HepG2 (cell line): ENCODE measurements around the gene GPR25. TPM values are rescaled to one million over a fixed set of nuclear protein-coding genes. Genes with fewer than 3 reads are reported as not detected.

Experiments
- ATAC-seq: fragments of 200-7000 bp; cut with Tn5 transposase; 3 replicates; pipeline ENCODE4 v1.9.1; 2020; ENCODE audit warnings: mild to moderate bottlenecking, moderate library complexity
- BruUV-seq: library from RNA; stranded (reverse); fragments of 400-500 nt; replicated peaks from 2 replicates; lab custom pipeline; 2021; lab: Mats Ljungman, UMichigan
- CTCF ChIA-PET: fragments of 300-600 bp; formaldehyde crosslinking; extraction: SDS; loops from one replicate; lab custom pipeline; 2021; ENCODE audit warnings: low total read pairs, inconsistent platforms, low intra/inter-chr PET ratio; lab: Yijun Ruan, JAX
- POLR2A ChIA-PET: fragments of 350-600 bp; sonication (Branson Sonifier 250); formaldehyde crosslinking; loops from one replicate; lab custom pipeline; 2020; ENCODE audit warnings: antibody characterized with exemption, inconsistent platforms; lab: Yijun Ruan, JAX
- DNase-seq: peaks from one replicate; pipeline ENCODE4 v3.0.0-alpha.2; 2015; ENCODE audit warnings: low spot score
- FAIRE-seq: peaks from 3 replicates; lab custom pipeline; 2011; peaks lifted over from hg19 to GRCh38; lab: Jason Lieb, UNC
- H2AFZ ChIP-seq: one replicate; pipeline ENCODE4 v1.6.1; 2011; ENCODE audit warnings: low read length, inconsistent platforms
- H3K27ac ChIP-seq: fragments of 300-600 bp; 3 replicates; pipeline ENCODE4 v1.8.0; 2011; ENCODE audit warnings: mixed run types, mild to moderate bottlenecking, mixed read lengths, low read length, inconsistent platforms; ENCODE audit not compliant: insufficient read depth; ENCODE audit errors: extremely low read length
- H3K27me3 ChIP-seq, 2 experiments: fragments of 200-600 bp in 1 of 2; 2 replicates in 1 of 2; 3 replicates in 1 of 2; pipeline versions ENCODE4 v1.6.0 to v1.8.0; 2011; ENCODE audit warnings: low read length in 2 of 2, mild to moderate bottlenecking in 2 of 2, moderate library complexity in 2 of 2, inconsistent platforms in 1 of 2; ENCODE audit not compliant: insufficient read depth in 2 of 2, control insufficient read depth in 1 of 2
- H3K36me3 ChIP-seq, 2 experiments: fragments of 200-600 bp in 1 of 2; replicated peaks in 1 of 2; 2 replicates in 1 of 2; 3 replicates in 1 of 2; pipeline versions ENCODE4 v1.5.1 to v1.8.0; 2011; ENCODE audit warnings: low read length in 2 of 2, inconsistent platforms in 1 of 2; ENCODE audit not compliant: insufficient read depth in 2 of 2, control insufficient read depth in 1 of 2
- H3K4me1 ChIP-seq: 2 replicates; pipeline ENCODE4 v1.5.1; 2012; ENCODE audit warnings: low read length, inconsistent platforms; ENCODE audit not compliant: insufficient read depth
- H3K4me2 ChIP-seq: 2 replicates; pipeline ENCODE4 v1.6.0; 2011; ENCODE audit warnings: low read depth, low read length, inconsistent platforms
- H3K4me3 ChIP-seq, 3 experiments: fragments of 200-600 bp in 1 of 3; sonication (generic), shearing (Covaris generic) in 1 of 3; replicated peaks in 1 of 3; 2 replicates each; pipeline ENCODE4 v1.5.1; 2011 to 2016; ENCODE audit warnings: low read length in 3 of 3, inconsistent platforms in 2 of 3, low read depth in 2 of 3, mild to moderate bottlenecking in 2 of 3, control low read depth in 1 of 3, mixed read lengths in 1 of 3; ENCODE audit not compliant: insufficient read depth in 1 of 3
- H3K79me2 ChIP-seq: one replicate; pipeline ENCODE4 v1.6.1; 2011; ENCODE audit warnings: low read length, inconsistent platforms; ENCODE audit not compliant: insufficient read depth
- H3K9ac ChIP-seq: 2 replicates; pipeline ENCODE4 v1.6.0; 2011; ENCODE audit warnings: mild to moderate bottlenecking, low read depth, low read length, inconsistent platforms; ENCODE audit not compliant: insufficient read depth
- H3K9me3 ChIP-seq: 2 replicates; pipeline ENCODE4 v1.5.1; 2012; ENCODE audit warnings: mild to moderate bottlenecking, low read length
- H4K20me1 ChIP-seq: 2 replicates; pipeline ENCODE4 v1.6.0; 2011; ENCODE audit warnings: inconsistent platforms, mild to moderate bottlenecking, low read length, moderate library complexity; ENCODE audit not compliant: insufficient read depth
- ADNP ChIP-seq: sonication (generic); formaldehyde crosslinking; IDR thresholded peaks from 2 replicates; pipeline ENCODE4 v1.4.0; 2020; ENCODE audit warnings: missing genetic modification reagents
- HMG20B ChIP-seq: conservative IDR thresholded peaks from 2 replicates; pipeline ENCODE4 v1.6.1; 2016; ENCODE audit warnings: missing genetic modification reagents, missing compliant biosample characterization
- MED1 ChIP-seq: sonication (generic); formaldehyde crosslinking; IDR thresholded peaks from 2 replicates; pipeline ENCODE4 v1.4.0; 2020; ENCODE audit warnings: missing genetic modification reagents
- MTA1 ChIP-seq: sonication (generic); formaldehyde crosslinking; IDR thresholded peaks from 2 replicates; pipeline ENCODE4 v1.4.0; 2020; ENCODE audit warnings: missing genetic modification reagents, mild to moderate bottlenecking, borderline replicate concordance
- PCBP1 ChIP-seq: fragments of 200-400 bp; formaldehyde crosslinking; IDR thresholded peaks from 2 replicates; pipeline ENCODE4 v1.6.1; 2017; ENCODE audit warnings: mild to moderate bottlenecking, low read depth, low read length, borderline replicate concordance
- RFX5 ChIP-seq: IDR thresholded peaks from 2 replicates; pipeline ENCODE4 v1.6.1; 2011; ENCODE audit warnings: low read depth, low read length, improper control_type of control experiment
- RXRA ChIP-seq: sonication (generic); formaldehyde crosslinking; IDR thresholded peaks from 2 replicates; pipeline ENCODE4 v1.5.1; 2020; ENCODE audit warnings: missing genetic modification reagents
- SRSF4 ChIP-seq: fragments of 200-400 bp; formaldehyde crosslinking; IDR thresholded peaks from one replicate; pipeline ENCODE4 v1.6.1; 2018; ENCODE audit warnings: mild to moderate bottlenecking, low read depth, low read length, moderate library complexity; ENCODE audit not compliant: poor library complexity, severe bottlenecking
- STAG1 ChIP-seq: sonication (generic); formaldehyde crosslinking; IDR thresholded peaks from 2 replicates; pipeline ENCODE4 v1.4.0; 2020; ENCODE audit warnings: missing genetic modification reagents
- ZNF235 ChIP-seq: sonication (generic); formaldehyde crosslinking; IDR thresholded peaks from 2 replicates; pipeline ENCODE4 v1.8.1; 2023; ENCODE audit warnings: mild to moderate bottlenecking, missing genetic modification reagents, borderline replicate concordance
- ZNF329 ChIP-seq: sonication (generic); formaldehyde crosslinking; IDR thresholded peaks from 2 replicates; pipeline ENCODE4 v1.9.0; 2021; ENCODE audit warnings: low read depth, mild to moderate bottlenecking, missing genetic modification reagents
- ZNF572 ChIP-seq: sonication (generic); formaldehyde crosslinking; IDR thresholded peaks from 2 replicates; pipeline ENCODE4 v1.5.1; 2020; ENCODE audit warnings: mild to moderate bottlenecking, missing genetic modification reagents
- ZNF749 ChIP-seq: sonication (generic); formaldehyde crosslinking; IDR thresholded peaks from 2 replicates; pipeline ENCODE4 v1.8.0; 2022; ENCODE audit warnings: mild to moderate bottlenecking, missing genetic modification reagents, moderate library complexity, borderline replicate concordance
- WGBS: methylation state at CpG from one replicate; pipeline ENCODE4 v1.1.6; 2017; ENCODE audit warnings: low lambda C conversion rate; 5-methylcytosine and 5-hydroxymethylcytosine counted together
- in situ Hi-C: cut with HindIII; loops from 2 replicates; pipeline ENCODE4 v1.10.0; 2017; ENCODE audit warnings: low pct_unique_long_range_greater_than_20kb; ENCODE audit not compliant: extremely low pct_ligation_motif_present
- intact Hi-C: fragments of 100-400 bp; cut with micrococcal nuclease; formaldehyde crosslinking; loops from one replicate; pipeline ENCODE4 v1.10.0; 2022; ENCODE audit not compliant: unreplicated experiment
- polyA plus RNA-seq, 8 experiments: library from polyadenylated mRNA; depleted of rRNA in 3 of 8; stranded (reverse) in 7 of 8; unstranded in 1 of 8; fragments of >200 nt; fragmentation: Illumina TruSeq in 4 of 8; extraction: Trizol in 4 of 8; gene quantifications; 2 replicates each; pipeline versions ENCODE4 v1.2.1 to v1.2.3, GENCODE V29; 2011 to 2016; ENCODE audit warnings: low read depth in 4 of 8, missing spikeins in 1 of 8, mixed read lengths in 1 of 8; ENCODE audit not compliant: insufficient read depth in 1 of 8
- total RNA-seq, 5 experiments: library from RNA; depleted of rRNA; stranded (reverse); fragments of >200 nt; fragmentation: Illumina TruSeq; extraction: Trizol; gene quantifications; 2 replicates each; pipeline ENCODE4 v1.2.3, GENCODE V29; 2016; ENCODE audit warnings: low read depth in 1 of 5
- TF ChIP-seq, protein P1 (sequence below): sonication (generic); formaldehyde crosslinking; IDR thresholded peaks from 2 replicates; pipeline ENCODE4 v1.5.0; 2020; ENCODE audit warnings: mild to moderate bottlenecking, missing genetic modification reagents, borderline replicate concordance
- TF ChIP-seq, protein P2 (sequence below): sonication (generic); formaldehyde crosslinking; IDR thresholded peaks from 2 replicates; pipeline ENCODE4 v1.5.1; 2020; ENCODE audit warnings: mild to moderate bottlenecking, missing genetic modification reagents
- TF ChIP-seq, protein P3 (sequence below): IDR thresholded peaks from 2 replicates; pipeline ENCODE4 v1.6.1; 2016; ENCODE audit warnings: missing compliant biosample characterization, missing genetic modification reagents, borderline replicate concordance

The GPR25 gene
- total and polyA plus RNA-seq, 2 of the 13 experiments (the other 11 are each of a cell fraction or from before 2014, with no cell fraction given), result not detected

DNA sequence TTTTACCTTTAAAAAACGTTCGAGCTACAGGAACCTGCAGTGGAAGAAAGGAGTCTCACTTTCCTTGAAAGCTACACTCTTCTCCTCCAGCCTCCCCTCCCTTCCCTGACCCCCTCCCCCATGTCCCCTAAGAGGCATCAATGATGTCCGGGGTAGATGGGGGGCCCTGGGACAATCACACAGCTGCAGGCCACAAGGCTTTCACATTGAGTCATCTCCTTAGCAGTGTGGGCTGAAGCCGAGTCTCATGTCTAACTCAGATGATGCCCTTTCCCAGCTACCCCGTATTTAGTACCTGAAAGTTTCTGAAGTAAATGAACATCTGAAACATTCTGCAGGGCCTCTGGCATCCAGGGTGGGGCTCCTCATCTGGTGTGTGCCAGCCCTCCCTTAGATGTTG lies 6.3 kb upstream of the GPR25 start:
- H3K36me3 ChIP-seq, result no peaks in the 10 kb centered on the region
- no peak for DNase-seq
- no peak for ATAC-seq
- H4K20me1 ChIP-seq, result no peaks in the 10 kb centered on the region
- POLR2A ChIA-PET, result no interaction called here
- H3K4me1 ChIP-seq, result peaks cover 9% of the 10 kb centered on the region; the same call in 1 of the 2 replicates
- intact Hi-C loops (no loop called here), in situ Hi-C loops (no loop called here)
- no peak overlapping the region for H3K9ac ChIP-seq
- no peak overlapping the region for H3K4me2 ChIP-seq
- no peak for FAIRE-seq
- 67% methylated on average over 5 of the region's 5 CpGs for WGBS
- H3K4me3 ChIP-seq, result no peak overlapping the region
- peaks cover 1 to 8% of the 10 kb centered on the region in 2 experiments; a peak in 2 of 5 replicates for H3K27me3 ChIP-seq
- BruUV-seq, result no TSS peak
- CTCF ChIA-PET, result no interaction called here
- H3K27ac ChIP-seq, result no peak overlapping the region
- H3K79me2 ChIP-seq, result no peaks in the 10 kb centered on the region
- no peaks in the 10 kb centered on the region for H3K9me3 ChIP-seq
- no peak overlapping the region for H2AFZ ChIP-seq
- TF ChIP-seq ZNF329 (CRISPR knock-in tag), result no peak
- TF ChIP-seq PCBP1, result no peak
- TF ChIP-seq, protein P1, sequence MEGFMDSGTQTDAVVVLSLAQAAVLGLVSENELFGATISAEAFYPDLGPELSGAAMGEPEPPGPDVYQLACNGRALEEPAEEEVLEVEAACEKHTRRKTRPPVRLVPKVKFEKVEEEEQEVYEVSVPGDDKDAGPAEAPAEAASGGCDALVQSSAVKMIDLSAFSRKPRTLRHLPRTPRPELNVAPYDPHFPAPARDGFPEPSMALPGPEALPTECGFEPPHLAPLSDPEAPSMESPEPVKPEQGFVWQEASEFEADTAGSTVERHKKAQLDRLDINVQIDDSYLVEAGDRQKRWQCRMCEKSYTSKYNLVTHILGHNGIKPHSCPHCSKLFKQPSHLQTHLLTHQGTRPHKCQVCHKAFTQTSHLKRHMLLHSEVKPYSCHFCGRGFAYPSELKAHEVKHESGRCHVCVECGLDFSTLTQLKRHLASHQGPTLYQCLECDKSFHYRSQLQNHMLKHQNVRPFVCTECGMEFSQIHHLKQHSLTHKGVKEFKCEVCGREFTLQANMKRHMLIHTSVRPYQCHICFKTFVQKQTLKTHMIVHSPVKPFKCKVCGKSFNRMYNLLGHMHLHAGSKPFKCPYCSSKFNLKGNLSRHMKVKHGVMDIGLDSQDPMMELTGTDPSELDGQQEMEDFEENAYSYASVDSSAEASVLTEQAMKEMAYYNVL (CRISPR knock-in tag), result no peak
- no peak for TF ChIP-seq RXRA
- TF ChIP-seq MED1 (CRISPR knock-in tag), result no peak
- TF ChIP-seq ZNF749 (CRISPR knock-in tag), result no peak
- no peak for TF ChIP-seq ADNP (CRISPR knock-in tag)
- no peak for TF ChIP-seq SRSF4
- TF ChIP-seq, protein P2, sequence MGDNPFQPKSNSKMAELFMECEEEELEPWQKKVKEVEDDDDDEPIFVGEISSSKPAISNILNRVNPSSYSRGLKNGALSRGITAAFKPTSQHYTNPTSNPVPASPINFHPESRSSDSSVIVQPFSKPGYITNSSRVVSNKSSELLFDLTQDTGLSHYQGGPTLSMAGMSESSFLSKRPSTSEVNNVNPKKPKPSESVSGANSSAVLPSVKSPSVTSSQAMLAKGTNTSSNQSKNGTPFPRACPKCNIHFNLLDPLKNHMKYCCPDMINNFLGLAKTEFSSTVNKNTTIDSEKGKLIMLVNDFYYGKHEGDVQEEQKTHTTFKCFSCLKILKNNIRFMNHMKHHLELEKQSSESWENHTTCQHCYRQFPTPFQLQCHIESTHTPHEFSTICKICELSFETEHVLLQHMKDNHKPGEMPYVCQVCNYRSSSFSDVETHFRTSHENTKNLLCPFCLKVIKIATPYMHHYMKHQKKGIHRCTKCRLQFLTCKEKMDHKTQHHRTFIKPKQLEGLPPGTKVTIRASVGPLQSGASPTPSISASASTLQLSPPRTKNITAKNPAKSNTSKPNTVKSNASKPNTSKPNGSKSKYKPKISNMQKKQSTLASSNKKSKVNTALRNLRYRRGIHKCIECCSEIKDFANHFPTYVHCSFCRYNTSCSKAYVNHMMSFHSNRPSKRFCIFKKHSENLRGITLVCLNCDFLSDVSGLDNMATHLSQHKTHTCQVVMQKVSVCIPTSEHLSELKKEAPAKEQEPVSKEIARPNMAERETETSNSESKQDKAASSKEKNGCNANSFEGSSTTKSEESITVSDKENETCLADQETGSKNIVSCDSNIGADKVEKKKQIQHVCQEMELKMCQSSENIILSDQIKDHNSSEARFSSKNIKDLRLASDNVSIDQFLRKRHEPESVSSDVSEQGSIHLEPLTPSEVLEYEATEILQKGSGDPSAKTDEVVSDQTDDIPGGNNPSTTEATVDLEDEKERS (CRISPR knock-in tag), result no peak
- TF ChIP-seq, protein P3, sequence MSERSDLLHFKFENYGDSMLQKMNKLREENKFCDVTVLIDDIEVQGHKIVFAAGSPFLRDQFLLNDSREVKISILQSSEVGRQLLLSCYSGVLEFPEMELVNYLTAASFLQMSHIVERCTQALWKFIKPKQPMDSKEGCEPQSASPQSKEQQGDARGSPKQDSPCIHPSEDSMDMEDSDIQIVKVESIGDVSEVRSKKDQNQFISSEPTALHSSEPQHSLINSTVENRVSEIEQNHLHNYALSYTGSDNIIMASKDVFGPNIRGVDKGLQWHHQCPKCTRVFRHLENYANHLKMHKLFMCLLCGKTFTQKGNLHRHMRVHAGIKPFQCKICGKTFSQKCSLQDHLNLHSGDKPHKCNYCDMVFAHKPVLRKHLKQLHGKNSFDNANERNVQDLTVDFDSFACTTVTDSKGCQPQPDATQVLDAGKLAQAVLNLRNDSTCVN (CRISPR knock-in tag), result no peak
- no peak for TF ChIP-seq HMG20B (CRISPR knock-in tag)
- TF ChIP-seq ZNF235 (CRISPR knock-in tag), result no peak
- TF ChIP-seq MTA1 (CRISPR knock-in tag), result no peak
- TF ChIP-seq STAG1 (CRISPR knock-in tag), result no peak
- TF ChIP-seq RFX5, result no peak
- TF ChIP-seq ZNF572 (CRISPR knock-in tag), result no peak
